GM12892 (cell line): ENCODE measurements around the gene KIAA1671.
"Not testable (repeated sequence)": the region's sequence is repeated elsewhere in the genome, so short reads cannot be mapped to it uniquely, and the experiment has no call there.

Experiments
- POLR2A ChIP-seq: IDR thresholded peaks from 2 replicates; pipeline ENCODE4 v1.6.1; 2011; ENCODE audit warnings: low read depth, low read length, control low read depth
- POLR2AphosphoS5 ChIP-seq: IDR thresholded peaks from 2 replicates; pipeline ENCODE4 v1.6.1; 2011; ENCODE audit warnings: low read depth, low read length, control low read depth
- TAF1 ChIP-seq: IDR thresholded peaks from 2 replicates; pipeline ENCODE4 v1.6.1; 2011; ENCODE audit warnings: low read depth, mild to moderate bottlenecking, control low read depth, low read length, borderline replicate concordance

DNA sequence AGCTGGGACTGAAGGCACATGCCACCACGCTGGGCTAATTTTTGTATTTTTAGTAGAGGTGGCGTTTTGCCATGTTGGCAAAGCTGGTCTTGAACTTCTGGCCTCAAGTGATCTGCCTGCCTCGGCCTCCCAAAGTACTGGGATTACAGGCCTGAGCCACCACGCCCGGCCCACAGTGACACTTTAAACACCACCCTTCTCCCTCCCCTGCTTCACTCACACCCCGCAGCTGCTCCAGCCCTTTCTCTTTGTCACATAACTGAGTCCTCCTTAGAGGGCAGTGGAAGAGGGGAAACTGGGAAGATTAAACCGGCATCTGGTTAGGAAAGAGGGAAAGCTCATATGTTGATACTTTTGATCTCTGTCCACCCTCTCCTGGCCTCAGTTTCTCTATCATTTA, 252.0 kb downstream of the KIAA1671 start:
- not testable (repeated sequence) for TF ChIP-seq POLR2A, POLR2AphosphoS5, TAF1
